ENCODE measurements around the gene MCF2L.

MCF2L gene

DNA sequence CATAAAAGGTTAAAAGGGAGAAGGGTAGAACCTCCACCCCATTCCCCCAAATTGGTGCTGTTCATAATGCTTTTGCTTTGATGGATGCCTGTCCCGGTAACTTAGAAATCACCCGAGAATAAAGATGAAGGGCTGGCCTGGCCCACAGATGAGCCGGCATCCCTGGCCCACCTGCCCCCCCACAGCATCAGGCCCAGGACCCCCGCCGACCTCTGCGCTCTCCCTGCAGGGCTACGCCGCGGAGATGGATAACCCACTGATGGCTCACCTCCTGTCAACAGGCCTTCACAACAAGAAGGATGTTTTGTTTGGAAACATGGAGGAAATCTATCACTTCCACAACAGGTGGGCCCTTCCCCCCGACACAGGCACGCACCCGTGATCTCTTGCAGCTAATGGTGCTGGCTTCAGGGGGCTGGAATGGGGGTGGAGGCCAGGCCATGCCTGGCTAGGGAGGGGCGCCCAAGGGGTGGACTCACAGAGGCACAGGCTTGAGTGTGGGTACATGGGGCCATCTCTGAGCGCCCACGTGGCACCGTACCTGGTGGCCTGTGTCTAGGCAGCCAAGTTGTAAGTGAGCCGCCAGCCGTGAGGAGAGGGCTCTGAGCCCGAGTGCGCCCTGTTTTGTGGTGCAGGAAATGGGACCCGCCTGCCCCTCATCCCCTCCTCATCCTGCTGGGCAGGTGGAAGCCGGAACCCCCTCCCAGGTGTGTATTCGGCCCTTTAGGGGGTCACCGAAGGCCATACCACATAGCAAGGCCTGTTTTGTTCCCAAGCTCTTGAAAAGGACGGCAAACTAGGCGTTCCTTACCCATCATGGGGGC is 113.4 kb downstream of the MCF2L start:
- WGBS, 2 donors (ENCODE audit: extremely low coverage in 2 of 2, insufficient read length in 2 of 2, insufficient replicate concordance in 1 of 2): no CpG with 5 or more reads among the region's 26 CpGs
- Histone ChIP-seq H3K27me3 (ENCODE audit: control insufficient read depth in 3 of 3, insufficient read depth in 3 of 3, low read depth in 1 of 3, low read length in 3 of 3) (no peaks in the 10 kb centered on the region), H3K18ac (ENCODE audit: low read length) (no peak overlapping the region), H3K79me1 (ENCODE audit: low read depth, low read length) (peaks cover 4% of the 10 kb centered on the region), H3K4me1 (ENCODE audit: control insufficient read depth in 2 of 2, insufficient read depth in 1 of 2, low read depth in 1 of 2, low read length in 2 of 2) (peaks cover 0 to 4% of the 10 kb centered on the region in 2 donors), H3K4me3 (ENCODE audit: low read length in 2 of 2) (no peak overlapping the region), H2BK15ac (ENCODE audit: low read length) (no peak overlapping the region), H2AK5ac (ENCODE audit: low read depth, low read length) (no peak overlapping the region), H3K27ac (replicated peaks; ENCODE audit: low read length) (no peak overlapping the region), H3K9me3 (replicated peaks in 1 of 2; ENCODE audit: control insufficient read depth in 2 of 2, insufficient read depth in 1 of 2, low read depth in 1 of 2, low read length in 2 of 2) (no peaks in the 10 kb centered on the region), H2BK120ac (ENCODE audit: low read depth, low read length) (no peak overlapping the region), H3K9ac (ENCODE audit: low read depth, low read length, poor library complexity) (no peak overlapping the region), H3K36me3 (replicated peaks in 1 of 2; ENCODE audit: control insufficient read depth in 2 of 2, insufficient read depth in 2 of 2, low read length in 2 of 2) (peaks cover 13 to 29% of the 10 kb centered on the region in 2 donors), H4K8ac (ENCODE audit: low read depth, low read length) (no peak overlapping the region), H2BK12ac (ENCODE audit: low read length) (no peak overlapping the region), H3K23ac (ENCODE audit: low read depth, low read length, poor library complexity) (no peak overlapping the region), H2BK5ac (ENCODE audit: low read length) (no peak overlapping the region), H2AFZ (ENCODE audit: low read length) (no peak overlapping the region), H4K91ac (ENCODE audit: low read depth, low read length, poor library complexity) (no peak overlapping the region), H3K14ac (ENCODE audit: low read length) (no peak overlapping the region), H3K4ac (ENCODE audit: low read length) (no peak overlapping the region), H3K4me2 (ENCODE audit: insufficient read depth, low read length, poor library complexity, severe bottlenecking) (no peak overlapping the region)
- no peak for DNase-seq (ENCODE audit: low spot score)

DNA sequence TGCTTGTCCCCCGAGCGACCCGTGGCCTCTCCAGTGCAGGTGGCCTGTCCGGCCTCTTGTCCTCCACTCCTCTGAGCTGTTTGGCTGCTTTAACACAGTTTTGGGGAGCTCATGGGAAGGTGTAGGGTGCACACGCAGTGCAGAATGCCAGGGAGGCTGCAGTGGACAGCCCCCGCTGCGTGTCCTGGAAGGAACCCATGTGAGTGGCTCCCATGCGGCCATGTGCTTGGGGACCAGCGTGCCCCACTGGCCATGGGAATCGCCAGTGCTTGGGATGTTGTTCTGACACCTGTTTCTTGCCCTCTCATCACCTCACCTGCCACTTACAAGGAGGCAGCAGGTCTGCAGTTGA is 114.0 kb downstream of the MCF2L start:
- Histone ChIP-seq H2AK5ac (ENCODE audit: low read depth, low read length) (no peak overlapping the region), H3K23ac (ENCODE audit: low read depth, low read length, poor library complexity) (no peak overlapping the region), H4K91ac (ENCODE audit: low read depth, low read length, poor library complexity) (no peak overlapping the region), H3K9ac (ENCODE audit: low read depth, low read length, poor library complexity) (no peak overlapping the region), H3K18ac (ENCODE audit: low read length) (no peak overlapping the region), H3K4me3 (ENCODE audit: low read length in 2 of 2) (no peak overlapping the region), H3K4me1 (ENCODE audit: control insufficient read depth in 2 of 2, insufficient read depth in 1 of 2, low read depth in 1 of 2, low read length in 2 of 2) (peaks cover 0 to 4% of the 10 kb centered on the region in 2 donors), H3K14ac (ENCODE audit: low read length) (no peak overlapping the region), H2BK5ac (ENCODE audit: low read length) (no peak overlapping the region), H3K4me2 (ENCODE audit: insufficient read depth, low read length, poor library complexity, severe bottlenecking) (no peak overlapping the region), H2AFZ (ENCODE audit: low read length) (no peak overlapping the region), H3K36me3 (replicated peaks in 1 of 2; ENCODE audit: control insufficient read depth in 2 of 2, insufficient read depth in 2 of 2, low read length in 2 of 2) (peaks cover 16 to 31% of the 10 kb centered on the region in 2 donors), H2BK15ac (ENCODE audit: low read length) (no peak overlapping the region), H3K4ac (ENCODE audit: low read length) (no peak overlapping the region), H3K79me1 (ENCODE audit: low read depth, low read length) (peaks cover 4% of the 10 kb centered on the region), H3K27ac (replicated peaks; ENCODE audit: low read length) (no peak overlapping the region), H3K9me3 (replicated peaks in 1 of 2; ENCODE audit: control insufficient read depth in 2 of 2, insufficient read depth in 1 of 2, low read depth in 1 of 2, low read length in 2 of 2) (no peaks in the 10 kb centered on the region), H2BK12ac (ENCODE audit: low read length) (no peak overlapping the region), H2BK120ac (ENCODE audit: low read depth, low read length) (no peak overlapping the region), H4K8ac (ENCODE audit: low read depth, low read length) (no peak overlapping the region), H3K27me3 (ENCODE audit: control insufficient read depth in 3 of 3, insufficient read depth in 3 of 3, low read depth in 1 of 3, low read length in 3 of 3) (no peaks in the 10 kb centered on the region)
- WGBS, 2 donors (ENCODE audit: extremely low coverage in 2 of 2, insufficient read length in 2 of 2, insufficient replicate concordance in 1 of 2): no CpG with 5 or more reads among the region's 10 CpGs
- no peak for DNase-seq (ENCODE audit: low spot score)

DNA sequence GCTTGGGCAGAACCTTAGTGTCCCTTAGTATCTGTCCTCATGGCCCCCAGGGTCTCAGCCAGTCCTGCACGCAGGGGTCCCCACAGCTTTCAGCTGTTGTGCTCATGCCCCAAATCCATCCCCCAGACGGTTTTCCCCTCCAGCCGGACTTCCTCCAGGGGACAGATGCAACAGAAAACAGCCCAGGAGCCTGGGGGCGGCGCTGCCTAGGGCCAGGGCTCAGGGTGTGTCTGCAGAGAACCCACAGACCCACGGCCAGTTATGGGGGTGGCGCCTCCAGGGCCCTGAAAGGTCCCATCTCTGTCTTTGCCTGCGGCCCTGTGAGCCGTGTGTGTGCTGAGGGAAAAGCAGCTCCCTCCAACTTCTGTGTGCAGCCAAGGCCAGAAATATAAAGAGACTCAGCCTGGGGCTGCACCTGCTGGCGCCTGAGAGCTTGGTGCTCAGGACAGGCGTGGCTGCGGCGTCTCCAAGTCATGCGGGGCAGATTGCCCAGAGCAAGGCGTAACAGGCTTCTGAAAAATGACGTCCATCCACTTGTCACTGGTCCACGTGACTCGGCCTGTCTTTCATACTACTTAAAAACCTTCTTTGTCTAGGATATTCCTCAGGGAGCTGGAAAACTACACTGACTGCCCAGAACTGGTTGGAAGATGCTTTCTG is 114.5 kb downstream of the MCF2L start:
- no peak overlapping the region for H3K4ac ChIP-seq (ENCODE audit: low read length)
- H3K9ac ChIP-seq (ENCODE audit: low read depth, low read length, poor library complexity): no peak overlapping the region
- no peak for DNase-seq (ENCODE audit: low spot score)
- no peak overlapping the region for H2BK15ac ChIP-seq (ENCODE audit: low read length)
- peaks cover 21 to 33% of the 10 kb centered on the region in 2 donors for H3K36me3 ChIP-seq (replicated peaks in 1 of 2; ENCODE audit: control insufficient read depth in 2 of 2, insufficient read depth in 2 of 2, low read length in 2 of 2)
- no peak overlapping the region for H4K91ac ChIP-seq (ENCODE audit: low read depth, low read length, poor library complexity)
- H3K9me3 ChIP-seq (replicated peaks in 1 of 2; ENCODE audit: control insufficient read depth in 2 of 2, insufficient read depth in 1 of 2, low read depth in 1 of 2, low read length in 2 of 2): no peaks in the 10 kb centered on the region
- peak overlapping the region; percentile 64 for H2AFZ ChIP-seq (ENCODE audit: low read length)
- peaks cover 4% of the 10 kb centered on the region for H3K79me1 ChIP-seq (ENCODE audit: low read depth, low read length)
- H3K27ac ChIP-seq (replicated peaks; ENCODE audit: low read length): no peak overlapping the region
- no peak overlapping the region for H2BK5ac ChIP-seq (ENCODE audit: low read length)
- H3K4me1 ChIP-seq (ENCODE audit: control insufficient read depth in 2 of 2, insufficient read depth in 1 of 2, low read depth in 1 of 2, low read length in 2 of 2): peaks cover 0 to 4% of the 10 kb centered on the region in 2 donors
- no peak overlapping the region for H2BK120ac ChIP-seq (ENCODE audit: low read depth, low read length)
- WGBS, 2 donors (ENCODE audit: extremely low coverage in 2 of 2, insufficient read length in 2 of 2, insufficient replicate concordance in 1 of 2): no CpG with 5 or more reads among the region's 18 CpGs
- H3K4me3 ChIP-seq (ENCODE audit: low read length in 2 of 2): no peak overlapping the region
- H2AK5ac ChIP-seq (ENCODE audit: low read depth, low read length): no peak overlapping the region
- H3K27me3 ChIP-seq (ENCODE audit: control insufficient read depth in 3 of 3, insufficient read depth in 3 of 3, low read depth in 1 of 3, low read length in 3 of 3): no peaks in the 10 kb centered on the region
- no peak overlapping the region for H3K14ac ChIP-seq (ENCODE audit: low read length)
- no peak overlapping the region for H3K23ac ChIP-seq (ENCODE audit: low read depth, low read length, poor library complexity)
- H4K8ac ChIP-seq (ENCODE audit: low read depth, low read length): no peak overlapping the region
- no peak overlapping the region for H3K4me2 ChIP-seq (ENCODE audit: insufficient read depth, low read length, poor library complexity, severe bottlenecking)
- H2BK12ac ChIP-seq (ENCODE audit: low read length): no peak overlapping the region
- H3K18ac ChIP-seq (ENCODE audit: low read length): no peak overlapping the region

All from neuronal stem cell (in vitro differentiated cells).